IMR-90 (cell line): ENCODE data around the gene NDUFS2. TPM values are rescaled to one million over a fixed set of nuclear protein-coding genes. Genes with fewer than 3 reads are reported as not detected.

Experiments
- ATAC-seq: fragments of 200-7000 bp; cut with Tn5 transposase; 2 replicates; pipeline ENCODE4 v1.9.1; 2020; ENCODE audit warnings: low read depth, mild to moderate bottlenecking, moderate library complexity
- BruUV-seq: library from RNA; stranded (reverse); fragments of 400-500 nt; replicated peaks from 2 replicates; lab custom pipeline; 2021; lab: Mats Ljungman, UMichigan
- CTCF ChIA-PET: fragments of 300-600 bp; formaldehyde crosslinking; extraction: SDS; loops from one replicate; lab custom pipeline; 2021; ENCODE audit warnings: antibody characterized with exemption; lab: Yijun Ruan, JAX
- POLR2A ChIA-PET: fragments of 300-600 bp; sonication (Branson Sonifier 250); formaldehyde crosslinking; loops from one replicate; lab custom pipeline; 2022; ENCODE audit warnings: antibody characterized with exemption; ENCODE audit not compliant: unreplicated experiment; lab: Charles Lee
- DNase-seq: peaks from one replicate; pipeline ENCODE4 v3.0.0; 2013
- H2AFZ ChIP-seq: replicated peaks from 2 replicates; pipeline ENCODE3; 2013; ENCODE audit warnings: low read length, mild to moderate bottlenecking; ENCODE audit not compliant: poor library complexity
- H2AK5ac ChIP-seq: 2 replicates; pipeline ENCODE4 v1.6.1; 2013; ENCODE audit warnings: low read depth, low read length, inconsistent platforms
- H2AK9ac ChIP-seq: replicated peaks from 2 replicates; pipeline ENCODE3; 2013; ENCODE audit warnings: mild to moderate bottlenecking, low read depth, low read length, moderate library complexity; ENCODE audit not compliant: poor library complexity
- H2BK120ac ChIP-seq: 2 replicates; pipeline ENCODE4 v1.6.1; 2013; ENCODE audit warnings: low read depth, low read length, inconsistent platforms
- H2BK15ac ChIP-seq: 3 replicates; pipeline ENCODE4 v1.6.1; 2013; ENCODE audit warnings: low read depth, low read length, inconsistent platforms
- H2BK20ac ChIP-seq: 2 replicates; pipeline ENCODE4 v1.6.1; 2013; ENCODE audit warnings: low read depth, mild to moderate bottlenecking, inconsistent platforms, low read length, moderate library complexity
- H2BK5ac ChIP-seq: 2 replicates; pipeline ENCODE4 v1.6.1; 2013; ENCODE audit warnings: mild to moderate bottlenecking, low read depth, low read length, inconsistent platforms; ENCODE audit not compliant: poor library complexity, severe bottlenecking
- H3K14ac ChIP-seq: replicated peaks from 2 replicates; pipeline ENCODE4 v1.6.1; 2013; ENCODE audit warnings: low read depth, low read length, inconsistent platforms
- H3K18ac ChIP-seq: 2 replicates; pipeline ENCODE4 v1.6.1; 2013; ENCODE audit warnings: low read depth, low read length, control low read depth
- H3K23ac ChIP-seq: 2 replicates; pipeline ENCODE4 v1.6.1; 2013; ENCODE audit warnings: low read depth, low read length, inconsistent platforms
- H3K27ac ChIP-seq: 2 replicates; pipeline ENCODE4 v1.5.1; 2013; ENCODE audit warnings: mild to moderate bottlenecking, control low read depth, low read length; ENCODE audit not compliant: insufficient read depth
- H3K27me3 ChIP-seq: 2 replicates; pipeline ENCODE4 v1.6.1; 2013; ENCODE audit warnings: low read length; ENCODE audit not compliant: control insufficient read depth, insufficient read depth
- H3K36me3 ChIP-seq: 2 replicates; pipeline ENCODE4 v1.6.1; 2013; ENCODE audit warnings: low read length, mixed read lengths; ENCODE audit not compliant: control insufficient read depth, insufficient read depth
- H3K4ac ChIP-seq: 2 replicates; pipeline ENCODE4 v1.6.1; 2013; ENCODE audit warnings: low read depth, low read length, inconsistent platforms
- H3K4me1 ChIP-seq: 2 replicates; pipeline ENCODE4 v1.6.1; 2013; ENCODE audit warnings: low read length, mixed read lengths; ENCODE audit not compliant: control insufficient read depth, insufficient read depth
- H3K4me2 ChIP-seq: 2 replicates; pipeline ENCODE4 v1.6.1; 2013; ENCODE audit warnings: low read depth, mild to moderate bottlenecking, control low read depth, low read length, moderate library complexity
- H3K4me3 ChIP-seq: 2 replicates; pipeline ENCODE4 v1.5.1; 2013; ENCODE audit warnings: low read depth, mild to moderate bottlenecking, control low read depth, low read length, moderate library complexity; ENCODE audit not compliant: insufficient read depth
- H3K56ac ChIP-seq: 2 replicates; pipeline ENCODE4 v1.6.1; 2013; ENCODE audit warnings: low read length, inconsistent platforms; ENCODE audit not compliant: insufficient read depth; ENCODE audit errors: extremely low read depth
- H3K79me1 ChIP-seq, 2 experiments: 2 replicates each; pipeline ENCODE4 v1.6.1; 2013; ENCODE audit warnings: low read length in 2 of 2, inconsistent platforms in 1 of 2, low read depth in 1 of 2
- H3K9ac ChIP-seq: 2 replicates; pipeline ENCODE4 v1.6.1; 2013; ENCODE audit warnings: low read depth, low read length, control low read depth
- H3K9me1 ChIP-seq: 2 replicates; pipeline ENCODE4 v1.6.1; 2013; ENCODE audit warnings: low read length, inconsistent platforms; ENCODE audit not compliant: insufficient read depth
- H3K9me3 ChIP-seq: 2 replicates; pipeline ENCODE4 v1.6.1; 2013; ENCODE audit warnings: low read length; ENCODE audit not compliant: control insufficient read depth, insufficient read depth
- H4K20me1 ChIP-seq: 2 replicates; pipeline ENCODE4 v1.6.1; 2013; ENCODE audit warnings: low read length, inconsistent platforms; ENCODE audit not compliant: insufficient read depth
- H4K5ac ChIP-seq: 2 replicates; pipeline ENCODE4 v1.6.1; 2013; ENCODE audit warnings: mild to moderate bottlenecking, low read depth, low read length, control low read depth
- H4K8ac ChIP-seq, 2 experiments: 2 replicates each; pipeline ENCODE4 v1.6.1; 2013; ENCODE audit warnings: low read depth in 2 of 2, low read length in 2 of 2, control low read depth in 1 of 2, inconsistent platforms in 1 of 2
- H4K91ac ChIP-seq: 2 replicates; pipeline ENCODE4 v1.6.1; 2013; ENCODE audit warnings: low read depth, low read length, inconsistent platforms; ENCODE audit not compliant: insufficient read depth
- BHLHE40 ChIP-seq: fragments of 150-350 bp; IDR thresholded peaks from 2 replicates; pipeline ENCODE4 v1.6.1; 2016; ENCODE audit warnings: mild to moderate bottlenecking, low read depth, low read length
- CEBPB ChIP-seq: IDR thresholded peaks from 2 replicates; pipeline ENCODE4 v1.6.1; 2012; ENCODE audit warnings: low read depth, low read length, improper control_type of control experiment
- CHD1 ChIP-seq: IDR thresholded peaks from 2 replicates; pipeline ENCODE4 v1.6.1; 2012; ENCODE audit warnings: low read depth, low read length, improper control_type of control experiment
- ELK1 ChIP-seq: fragments of 150-350 bp; IDR thresholded peaks from 2 replicates; pipeline ENCODE4 v1.6.1; 2016; ENCODE audit warnings: low read depth, mild to moderate bottlenecking, low read length, moderate library complexity, borderline replicate concordance
- MAZ ChIP-seq: IDR thresholded peaks from 2 replicates; pipeline ENCODE4 v1.6.1; 2012; ENCODE audit warnings: low read depth, mild to moderate bottlenecking, low read length, improper control_type of control experiment, moderate library complexity, borderline replicate concordance
- MXI1 ChIP-seq: IDR thresholded peaks from 2 replicates; pipeline ENCODE4 v1.6.1; 2012; ENCODE audit warnings: low read depth, mild to moderate bottlenecking, low read length, moderate library complexity, borderline replicate concordance
- NFE2L2 ChIP-seq: fragments of 150-350 bp; IDR thresholded peaks from 2 replicates; pipeline ENCODE4 v1.6.1; 2016; ENCODE audit warnings: low read depth, mild to moderate bottlenecking, low read length
- POLR2A ChIP-seq: IDR thresholded peaks from 2 replicates; pipeline ENCODE4 v1.6.1; 2012; ENCODE audit warnings: mild to moderate bottlenecking, low read depth, low read length
- RCOR1 ChIP-seq: IDR thresholded peaks from 2 replicates; pipeline ENCODE4 v1.6.1; 2012; ENCODE audit warnings: mild to moderate bottlenecking, low read length, improper control_type of control experiment; ENCODE audit not compliant: insufficient replicate concordance
- RFX5 ChIP-seq: IDR thresholded peaks from 2 replicates; pipeline ENCODE4 v1.8.0; 2012; ENCODE audit warnings: low read depth, mild to moderate bottlenecking, low read length, moderate library complexity
- SMC3 ChIP-seq: fragments of 150-350 bp; IDR thresholded peaks from 2 replicates; pipeline ENCODE4 v1.6.1; 2016; ENCODE audit warnings: low read depth, mild to moderate bottlenecking, antibody characterized with exemption, low read length, moderate library complexity
- USF2 ChIP-seq: fragments of 150-350 bp; IDR thresholded peaks from 2 replicates; pipeline ENCODE4 v1.6.1; 2017; ENCODE audit warnings: mild to moderate bottlenecking, antibody characterized with exemption, low read length, low read depth
- WGBS, 2 experiments: methylation state at CpG; one replicate each; pipeline versions ENCODE4 v1.1.5 to v1.1.7; 2013; ENCODE audit warnings: missing lambda C conversion rate in 2 of 2; ENCODE audit not compliant: insufficient read length in 1 of 2; ENCODE audit errors: extremely low coverage in 2 of 2; 5-methylcytosine and 5-hydroxymethylcytosine counted together
- dilution Hi-C: fragments of 300-500 bp; cut with HindIII; formaldehyde crosslinking; loops from one replicate; pipeline ENCODE4 v1.14.3; 2018; ENCODE audit warnings: low sequenced_read_pairs; ENCODE audit not compliant: unreplicated experiment
- in situ Hi-C: fragments of 300-500 bp; cut with MboI; formaldehyde crosslinking; loops from 3 replicates; pipeline ENCODE4 v1.14.3; 2019; ENCODE audit warnings: low sequenced_read_pairs, inconsistent platforms, mixed read lengths
- intact Hi-C: fragments of 100-400 bp; cut with micrococcal nuclease; formaldehyde crosslinking; loops from 2 replicates; pipeline ENCODE4 v1.10.0; 2022
- polyA plus RNA-seq, 3 experiments: library from polyadenylated mRNA; depleted of rRNA; stranded (reverse); fragments of >200 nt; gene quantifications; 2 replicates each; pipeline ENCODE4 v1.2.3, GENCODE V29; 2012; ENCODE audit warnings: low replicate concordance in 1 of 3
- total RNA-seq: library from RNA; depleted of rRNA; stranded (reverse); fragments of >200 nt; gene quantifications from 2 replicates; pipeline ENCODE4 v1.2.3, GENCODE V29; 2012

Gene NDUFS2
- total and polyA plus RNA-seq, 2 of the 4 experiments (the other 2 are of a cell fraction) = 85.5 to 101 TPM

- TF ChIP-seq RFX5 = no peak
Measured at GRCh38 chr1:161199506-161200139, 2.5 kb upstream of the NDUFS2 start (continued).

GRCh38 chr1:161200421-161200991, 1.7 kb upstream of the NDUFS2 start:
- POLR2A ChIA-PET = interaction anchor here (0.5 kb wide), 1 partner anchor 72 kb away, joined by 3 read pairs; no protein-coding TSS in a partner anchor
- intact Hi-C loops = no loop called here
- peak overlapping the region; percentile 95; the same call in 1 of the 2 replicates for H2BK120ac ChIP-seq

More at GRCh38 chr1:161200421-161200991, 1.7 kb upstream of the NDUFS2 start:
- Histone ChIP-seq H2AK9ac (peak overlapping the region; percentile 94), H4K8ac (peak overlapping the region; percentile 85 to 96; a peak in 3 of 4 replicates), H3K36me3 (peaks cover 5% of the 10 kb centered on the region; the same call in 1 of the 2 replicates), H3K79me1 (peaks cover 14 to 28% of the 10 kb centered on the region in 2 experiments), H2AFZ (peak overlapping the region; percentile 98), H4K91ac (peak overlapping the region; percentile 98), H4K20me1 (no peaks in the 10 kb centered on the region), H3K9me1 (peaks cover 24% of the 10 kb centered on the region), H3K18ac (no peak overlapping the region), H3K23ac (peak overlapping the region; percentile 74; the same call in 1 of the 2 replicates), H2BK15ac (peak overlapping the region; percentile 59; the same call in 1 of the 3 replicates), H3K27me3 (no peaks in the 10 kb centered on the region), H3K4ac (peak overlapping the region; percentile 94), H3K14ac (peak overlapping the region; percentile 99; the same call in 1 of the 2 replicates), H3K4me2 (no peak overlapping the region), H3K56ac (no peak overlapping the region), H2BK20ac (0 out of 2 replicates have a peak overlapping the region, but pooled peaks have one; percentile 66), H3K27ac (peak overlapping the region; percentile 88; the same call in 1 of the 2 replicates), H3K9ac (no peak overlapping the region), H4K5ac (peak overlapping the region; percentile 84), H2AK5ac (peak overlapping the region; percentile 94), H3K4me1 (peaks cover 31% of the 10 kb centered on the region), H3K9me3 (no peaks in the 10 kb centered on the region), H3K4me3 (no peak overlapping the region), H2BK5ac (peak overlapping the region; percentile 90)
- ATAC-seq (no peak), DNase-seq (no peak)
- TF ChIP-seq RCOR1 (no peak), ELK1 (no peak), SMC3 (no peak), RFX5 (no peak), MAZ (no peak), BHLHE40 (no peak), NFE2L2 (no peak), CHD1 (no peak), USF2 (no peak), MXI1 (no peak), CEBPB (no peak), POLR2A (no peak)
- dilution Hi-C loops = no loop called here
- in situ Hi-C loops = no loop called here
- no TSS peak for BruUV-seq
- CTCF ChIA-PET = interaction anchor here (0.5 to 0.6 kb wide), 3 partner anchors 88 to 296 kb away, joined by 3 read pairs; no protein-coding TSS in a partner anchor
- no CpG with 5 or more reads among the region's 5 CpGs for WGBS, 2 experiments
